ENCODE data around the gene WBP1L. TPM values are rescaled to one million over a fixed set of nuclear protein-coding genes. Genes with fewer than 3 reads are reported as not detected.

WBP1L gene
- total and polyA plus RNA-seq, 4 donors: 19.1 to 52.3 (median 45.2) TPM

- H3K4me1 ChIP-seq (ENCODE audit: control insufficient read depth in 5 of 5, insufficient read depth in 5 of 5, low read length in 5 of 5): peaks cover 26 to 55% (median 48%) of the 10 kb centered on the region in 5 donors
- H3K9me3 ChIP-seq (ENCODE audit: control insufficient read depth in 4 of 4, insufficient read depth in 3 of 4, low read length in 3 of 4): no peaks in the 10 kb centered on the region
- no peak overlapping the region for H3K9ac ChIP-seq (ENCODE audit: insufficient read depth in 1 of 2, low read length in 2 of 2)
- H3K27me3 ChIP-seq (ENCODE audit: control insufficient read depth in 3 of 3, insufficient read depth in 3 of 3, low read length in 2 of 3): no peaks in the 10 kb centered on the region
- ATAC-seq (ENCODE audit: insufficient read depth, low FRiP score) (no peak), DNase-seq (peak in 1 of 3 donors; percentile 51)
- peak overlapping the region; percentile 92 to 97 for H3K27ac ChIP-seq (ENCODE audit: low read depth in 1 of 2, low read length in 1 of 2)
- 11 to 20% methylated on average over 1 of the region's 1 CpG for WGBS, 2 donors
- no peak for TF ChIP-seq CTCF (IDR thresholded peaks at IDR 0.05; ENCODE audit: control extremely low read depth, extremely low read depth)
- H3K36me3 ChIP-seq (ENCODE audit: control insufficient read depth in 4 of 4, insufficient read depth in 4 of 4, low read length in 4 of 4): peaks cover 0 to 3% (median 0%) of the 10 kb centered on the region in 4 donors
- H3K4me3 ChIP-seq: no peak overlapping the region
These were observed 39.8 kb downstream of the WBP1L start for GRCh38 chr10:102783568-102783967.

GRCh38 chr10:102785818-102786217 is 42.1 kb downstream of the WBP1L start:
- 10 to 31% methylated on average over 2 of the region's 2 CpGs for WGBS, 2 donors
- DNase-seq (peak; percentile 40 to 86 (median 82)), ATAC-seq (ENCODE audit: insufficient read depth, low FRiP score) (no peak)
- Histone ChIP-seq H3K9me3 (ENCODE audit: control insufficient read depth in 4 of 4, insufficient read depth in 3 of 4, low read length in 3 of 4) (no peaks in the 10 kb centered on the region), H3K27me3 (ENCODE audit: control insufficient read depth in 3 of 3, insufficient read depth in 3 of 3, low read length in 2 of 3) (no peaks in the 10 kb centered on the region), H3K27ac (ENCODE audit: low read depth in 1 of 2, low read length in 1 of 2) (peak overlapping the region; percentile 42 to 77), H3K4me3 (no peak overlapping the region), H3K9ac (ENCODE audit: insufficient read depth in 1 of 2, low read length in 2 of 2) (peak overlapping the region in 1 of 2 donors; percentile 51), H3K36me3 (ENCODE audit: control insufficient read depth in 4 of 4, insufficient read depth in 4 of 4, low read length in 4 of 4) (peaks cover 0 to 2% (median 0%) of the 10 kb centered on the region in 4 donors), H3K4me1 (ENCODE audit: control insufficient read depth in 5 of 5, insufficient read depth in 5 of 5, low read length in 5 of 5) (peaks cover 24 to 52% (median 43%) of the 10 kb centered on the region in 5 donors)
- no peak for TF ChIP-seq CTCF (IDR thresholded peaks at IDR 0.05; ENCODE audit: control extremely low read depth, extremely low read depth)

- TF ChIP-seq CTCF (IDR thresholded peaks at IDR 0.05; ENCODE audit: control extremely low read depth, extremely low read depth): no peak
- no peak overlapping the region for H3K9ac ChIP-seq (ENCODE audit: insufficient read depth in 1 of 2, low read length in 2 of 2)
- peaks cover 12 to 22% (median 14%) of the 10 kb centered on the region in 5 donors for H3K4me1 ChIP-seq (ENCODE audit: control insufficient read depth in 5 of 5, insufficient read depth in 5 of 5, low read length in 5 of 5)
- no peaks in the 10 kb centered on the region for H3K27me3 ChIP-seq (ENCODE audit: control insufficient read depth in 3 of 3, insufficient read depth in 3 of 3, low read length in 2 of 3)
- peak overlapping the region in 1 of 2 donors; percentile 80 for H3K27ac ChIP-seq (ENCODE audit: low read depth in 1 of 2, low read length in 1 of 2)
- WGBS, 2 donors: 86 to 89% methylated on average over 8 of the region's 8 CpGs
- ATAC-seq (ENCODE audit: insufficient read depth, low FRiP score) (no peak), DNase-seq (no peak)
- H3K36me3 ChIP-seq (ENCODE audit: control insufficient read depth in 4 of 4, insufficient read depth in 4 of 4, low read length in 4 of 4): peaks cover 0 to 4% (median 2%) of the 10 kb centered on the region in 4 donors
- H3K4me3 ChIP-seq: no peak overlapping the region
- no peaks in the 10 kb centered on the region for H3K9me3 ChIP-seq (ENCODE audit: control insufficient read depth in 4 of 4, insufficient read depth in 3 of 4, low read length in 3 of 4)
These were observed 48.1 kb downstream of the WBP1L start for GRCh38 chr10:102791754-102792395.

Data from lung (tissue), 12 donors.